Endothelial cell of umbilical vein (primary cell): Measurements from ENCODE around the gene TMC1. TPM values are rescaled to one million over a fixed set of nuclear protein-coding genes. Genes with fewer than 3 reads are reported as not detected.

Source experiments
- BruUV-seq: library from RNA; stranded (reverse); fragments of 400-500 nt; replicated peaks from 2 replicates; lab custom pipeline; 2021; lab: Mats Ljungman, UMichigan
- CTCF ChIA-PET: fragments of 300-600, 350-600 bp; sonication (Branson Sonifier 250); formaldehyde crosslinking; loops from one replicate; lab custom pipeline; 2021; ENCODE audit warnings: antibody characterized with exemption, inconsistent platforms; lab: Charles Lee
- POLR2A ChIA-PET: fragments of 300-600, 350-600 bp; sonication (Branson Sonifier 250); formaldehyde crosslinking; loops from one replicate; lab custom pipeline; 2021; ENCODE audit warnings: antibody characterized with exemption, inconsistent platforms; lab: Charles Lee
- DNase-seq: peaks from one replicate; pipeline ENCODE4 v3.0.0-alpha.2; 2011; ENCODE audit warnings: low read depth, low spot score
- FAIRE-seq: peaks from 2 replicates; lab custom pipeline; 2011; peaks lifted over from hg19 to GRCh38; lab: Jason Lieb, UNC
- H2AFZ ChIP-seq: 2 replicates; pipeline ENCODE4 v1.6.0; 2012; ENCODE audit warnings: low read depth, low read length, control low read depth, inconsistent platforms
- H3K27ac ChIP-seq: 2 replicates; pipeline ENCODE4 v1.5.1; 2011; ENCODE audit warnings: low read depth, mild to moderate bottlenecking, control low read depth, low read length, moderate library complexity; ENCODE audit not compliant: insufficient read depth
- H3K27me3 ChIP-seq, 2 experiments: 2 replicates each; pipeline versions ENCODE4 v1.6.0 to v1.6.1; 2011; ENCODE audit warnings: low read length in 2 of 2, mixed read lengths in 1 of 2; ENCODE audit not compliant: control insufficient read depth in 2 of 2, insufficient read depth in 2 of 2
- H3K36me3 ChIP-seq, 2 experiments: 2 replicates in 1 of 2; 3 replicates in 1 of 2; pipeline ENCODE4 v1.5.1; 2011; ENCODE audit warnings: low read length in 2 of 2, mild to moderate bottlenecking in 1 of 2, moderate library complexity in 1 of 2; ENCODE audit not compliant: control insufficient read depth in 2 of 2, insufficient read depth in 2 of 2; ENCODE audit errors: extremely low read depth in 1 of 2
- H3K4me1 ChIP-seq: 3 replicates; pipeline ENCODE4 v1.5.1; 2011; ENCODE audit warnings: mild to moderate bottlenecking, low read length; ENCODE audit not compliant: control insufficient read depth, insufficient read depth; ENCODE audit errors: extremely low read depth
- H3K4me2 ChIP-seq: 2 replicates; pipeline ENCODE4 v1.6.1; 2011; ENCODE audit warnings: low read length, control low read depth, mixed read lengths; ENCODE audit not compliant: insufficient read depth
- H3K4me3 ChIP-seq, 3 experiments: fragments of 200-600 bp in 1 of 3; sonication (generic), shearing (Covaris generic) in 1 of 3; replicated peaks in 1 of 3; 2 replicates each; pipeline ENCODE4 v1.5.1; 2011 to 2016; ENCODE audit warnings: control low read depth in 3 of 3, low read length in 3 of 3, mild to moderate bottlenecking in 2 of 3, inconsistent platforms in 1 of 3, low read depth in 1 of 3, moderate library complexity in 1 of 3; ENCODE audit not compliant: insufficient read depth in 1 of 3
- H3K79me2 ChIP-seq: 2 replicates; pipeline ENCODE4 v1.6.0; 2012; ENCODE audit warnings: low read length, inconsistent platforms; ENCODE audit not compliant: control insufficient read depth, insufficient read depth
- H3K9ac ChIP-seq: replicated peaks from 2 replicates; pipeline ENCODE3; 2011; ENCODE audit warnings: low read length, control low read depth; ENCODE audit not compliant: insufficient read depth; ENCODE audit errors: extremely low read depth
- H3K9me1 ChIP-seq: replicated peaks from 3 replicates; pipeline ENCODE4 v1.6.0; 2011; ENCODE audit warnings: mild to moderate bottlenecking, low read length; ENCODE audit not compliant: control insufficient read depth, insufficient read depth; ENCODE audit errors: extremely low read depth
- H3K9me3 ChIP-seq: replicated peaks from 2 replicates; pipeline ENCODE4 v1.5.1; 2012; ENCODE audit warnings: low read length, inconsistent platforms; ENCODE audit not compliant: control insufficient read depth, insufficient read depth
- H4K20me1 ChIP-seq: replicated peaks from 2 replicates; pipeline ENCODE3; 2011; ENCODE audit warnings: mild to moderate bottlenecking, low read length; ENCODE audit not compliant: control insufficient read depth, insufficient read depth; ENCODE audit errors: extremely low read depth
- EZH2 ChIP-seq: IDR thresholded peaks from 2 replicates; pipeline ENCODE4 v1.6.1; 2012; ENCODE audit warnings: borderline replicate concordance, low read depth, mild to moderate bottlenecking, moderate library complexity, low read length, inconsistent platforms; ENCODE audit not compliant: severe bottlenecking
- FOS ChIP-seq: IDR thresholded peaks from 2 replicates; pipeline ENCODE4 v1.6.1; 2011; ENCODE audit warnings: mild to moderate bottlenecking, low read length, moderate library complexity, borderline replicate concordance; ENCODE audit not compliant: insufficient read depth
- GATA2 ChIP-seq: IDR thresholded peaks from 2 replicates; pipeline ENCODE4 v1.7.0; 2011; ENCODE audit warnings: low read depth, mild to moderate bottlenecking, moderate library complexity, mixed read lengths, low read length; ENCODE audit not compliant: insufficient read length, insufficient read depth
- JUN ChIP-seq: IDR thresholded peaks from 2 replicates; pipeline ENCODE4 v1.6.1; 2011; ENCODE audit warnings: borderline replicate concordance, low read depth; ENCODE audit not compliant: insufficient read length, insufficient read depth
- MYC ChIP-seq: IDR thresholded peaks from one replicate; pipeline ENCODE4 v1.6.1; 2011; ENCODE audit warnings: mild to moderate bottlenecking, low read depth, low read length
- POLR2A ChIP-seq: IDR thresholded peaks from 2 replicates; pipeline ENCODE4 v1.6.1; 2012; ENCODE audit warnings: low read depth, mild to moderate bottlenecking, control low read depth, low read length
- POLR2AphosphoS5 ChIP-seq: IDR thresholded peaks from 2 replicates; pipeline ENCODE4 v1.6.1; 2012; ENCODE audit warnings: low read depth, mild to moderate bottlenecking, control low read depth, low read length, moderate library complexity; ENCODE audit not compliant: insufficient read depth
- dilution Hi-C: fragments of 300-500 bp; cut with MboI; formaldehyde crosslinking; loops from one replicate; pipeline ENCODE4 v1.15.0; 2019; ENCODE audit warnings: low sequenced_read_pairs; ENCODE audit not compliant: extremely low pct_ligation_motif_present
- intact Hi-C: fragments of 100-400 bp; cut with micrococcal nuclease; formaldehyde crosslinking; loops from one replicate; pipeline ENCODE4 v1.10.0; 2022
- polyA plus RNA-seq, 4 experiments: library from polyadenylated mRNA; depleted of rRNA in 3 of 4; stranded (reverse) in 3 of 4; unstranded in 1 of 4; fragments of >200 nt; gene quantifications; 2 replicates each; pipeline versions ENCODE4 v1.2.1 to v1.2.3, GENCODE V29; 2011 to 2012; ENCODE audit warnings: missing spikeins in 1 of 4
- total RNA-seq: library from RNA; stranded (reverse); gene quantifications from 2 replicates; pipeline ENCODE4 v1.2.3, GENCODE V29; 2021
- TF ChIP-seq, protein P1 (sequence below): IDR thresholded peaks from 2 replicates; pipeline ENCODE4 v1.6.1; 2011; ENCODE audit not compliant: insufficient read depth, insufficient read length
- TF ChIP-seq, protein P2 (sequence below), 2 donors: IDR thresholded peaks; 1 replicate in 1 of 2; 2 replicates in 1 of 2; pipeline ENCODE4 v1.5.1; 2011; ENCODE audit warnings: low read length in 2 of 2, mild to moderate bottlenecking in 2 of 2, moderate library complexity in 2 of 2, control low read depth in 1 of 2, inconsistent platforms in 1 of 2, low read depth in 1 of 2; ENCODE audit not compliant: insufficient read depth in 1 of 2; ENCODE audit errors: extremely low read depth in 1 of 2

The TMC1 gene
- total and polyA plus RNA-seq, 2 donors (not counting 3 experiments of a cell fraction or from before 2014, with no cell fraction given): 1.5 TPM; not detected in 1

DNA sequence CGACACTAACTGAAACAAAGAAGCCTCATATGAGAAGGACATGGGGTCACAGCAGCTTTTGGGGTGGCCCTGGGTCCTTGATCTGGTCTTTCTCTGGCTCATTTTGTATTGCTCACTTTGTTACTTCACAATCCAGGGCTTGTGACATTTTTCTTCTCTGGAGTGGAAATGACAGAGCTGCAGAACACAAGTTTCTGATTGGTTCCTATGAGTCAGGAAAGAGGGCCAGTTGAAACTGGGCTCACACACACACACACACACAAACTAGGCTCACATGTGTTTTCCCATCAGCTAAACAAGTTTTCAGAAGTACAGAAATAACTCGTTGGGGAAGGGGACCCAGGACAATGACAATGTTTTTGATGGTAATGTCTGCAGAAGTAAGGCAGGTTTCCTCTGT lies 54.3 kb downstream of the TMC1 start:
- H3K4me2 ChIP-seq: no peak overlapping the region
- dilution Hi-C loops: no loop called here
- CTCF ChIA-PET: interaction anchor here (1.0 kb wide), 1 partner anchor 11 kb away, joined by 4 read pairs; no protein-coding TSS in a partner anchor
- H2AFZ ChIP-seq: no peak overlapping the region
- H4K20me1 ChIP-seq: no peaks in the 10 kb centered on the region
- no peaks in the 10 kb centered on the region for H3K9me3 ChIP-seq
- POLR2A ChIA-PET: no interaction called here
- H3K4me3 ChIP-seq: no peak overlapping the region
- no peak overlapping the region for H3K27ac ChIP-seq
- BruUV-seq: no TSS peak
- H3K79me2 ChIP-seq: no peaks in the 10 kb centered on the region
- DNase-seq (no peak), FAIRE-seq (no peak)
- peaks cover 45% of the 10 kb centered on the region for H3K4me1 ChIP-seq
- no peaks in the 10 kb centered on the region for H3K27me3 ChIP-seq
- no peaks in the 10 kb centered on the region for H3K36me3 ChIP-seq
- H3K9me1 ChIP-seq: no peaks in the 10 kb centered on the region
- H3K9ac ChIP-seq: no peak overlapping the region
- TF ChIP-seq FOS: no peak
- intact Hi-C loops: no loop called here

DNA sequence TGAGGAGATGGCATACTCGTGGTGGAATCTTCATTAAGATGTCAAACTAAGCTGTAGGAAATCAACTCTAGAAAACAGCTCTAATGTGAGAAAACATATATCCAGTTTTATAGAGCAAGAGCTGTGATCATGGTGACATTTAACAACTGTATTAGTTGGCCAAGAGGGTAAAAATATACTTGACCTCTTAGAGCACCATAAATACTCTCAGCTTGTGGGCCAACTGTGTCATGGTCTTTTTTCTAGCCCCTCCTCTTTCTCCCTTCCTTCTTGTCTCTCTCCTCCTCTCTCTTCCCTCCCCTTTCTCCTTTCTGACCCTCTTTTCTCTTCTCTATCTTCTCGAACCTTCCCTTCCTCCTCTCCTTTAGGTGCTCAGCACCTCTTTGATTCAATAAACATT lies 54.7 kb downstream of the TMC1 start:
- Histone ChIP-seq H2AFZ (peak overlapping the region; percentile 58), H3K9me3 (no peaks in the 10 kb centered on the region), H3K27ac (no peak overlapping the region), H3K36me3 (no peaks in the 10 kb centered on the region), H4K20me1 (no peaks in the 10 kb centered on the region), H3K4me1 (peaks cover 46% of the 10 kb centered on the region), H3K4me3 (no peak overlapping the region), H3K27me3 (no peaks in the 10 kb centered on the region), H3K9ac (no peak overlapping the region), H3K79me2 (no peaks in the 10 kb centered on the region), H3K4me2 (no peak overlapping the region), H3K9me1 (no peaks in the 10 kb centered on the region)
- POLR2A ChIA-PET: interaction anchor here (0.5 to 1.9 kb wide), 3 partner anchors 22 to 264 kb away, joined by 3 to 6 read pairs (median 4); no protein-coding TSS in a partner anchor
- CTCF ChIA-PET: interaction anchor here (1.0 to 1.8 kb wide), 3 partner anchors 11 to 214 kb away, joined by 3 to 7 read pairs (median 4); no protein-coding TSS in a partner anchor
- TF ChIP-seq MYC (no peak), POLR2AphosphoS5 (no peak), POLR2A (no peak), JUN (no peak), FOS (no peak), EZH2 (no peak), GATA2 (no peak)
- TF ChIP-seq, protein P1, sequence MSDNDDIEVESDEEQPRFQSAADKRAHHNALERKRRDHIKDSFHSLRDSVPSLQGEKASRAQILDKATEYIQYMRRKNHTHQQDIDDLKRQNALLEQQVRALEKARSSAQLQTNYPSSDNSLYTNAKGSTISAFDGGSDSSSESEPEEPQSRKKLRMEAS: no peak
- TF ChIP-seq, protein P2, sequence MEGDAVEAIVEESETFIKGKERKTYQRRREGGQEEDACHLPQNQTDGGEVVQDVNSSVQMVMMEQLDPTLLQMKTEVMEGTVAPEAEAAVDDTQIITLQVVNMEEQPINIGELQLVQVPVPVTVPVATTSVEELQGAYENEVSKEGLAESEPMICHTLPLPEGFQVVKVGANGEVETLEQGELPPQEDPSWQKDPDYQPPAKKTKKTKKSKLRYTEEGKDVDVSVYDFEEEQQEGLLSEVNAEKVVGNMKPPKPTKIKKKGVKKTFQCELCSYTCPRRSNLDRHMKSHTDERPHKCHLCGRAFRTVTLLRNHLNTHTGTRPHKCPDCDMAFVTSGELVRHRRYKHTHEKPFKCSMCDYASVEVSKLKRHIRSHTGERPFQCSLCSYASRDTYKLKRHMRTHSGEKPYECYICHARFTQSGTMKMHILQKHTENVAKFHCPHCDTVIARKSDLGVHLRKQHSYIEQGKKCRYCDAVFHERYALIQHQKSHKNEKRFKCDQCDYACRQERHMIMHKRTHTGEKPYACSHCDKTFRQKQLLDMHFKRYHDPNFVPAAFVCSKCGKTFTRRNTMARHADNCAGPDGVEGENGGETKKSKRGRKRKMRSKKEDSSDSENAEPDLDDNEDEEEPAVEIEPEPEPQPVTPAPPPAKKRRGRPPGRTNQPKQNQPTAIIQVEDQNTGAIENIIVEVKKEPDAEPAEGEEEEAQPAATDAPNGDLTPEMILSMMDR (IDR thresholded peaks at IDR 0.05; ENCODE audit: extremely low read depth in 1 of 2, insufficient read depth in 1 of 2, low read depth in 1 of 2, low read length in 2 of 2): no peak
- BruUV-seq: no TSS peak
- intact Hi-C loops: no loop called here
- FAIRE-seq (no peak), DNase-seq (no peak)
- dilution Hi-C loops: no loop called here
